SK-N-SH (cell line): Measurements from ENCODE around the gene SLC38A2. TPM values are rescaled to one million over a fixed set of nuclear protein-coding genes. Genes with fewer than 3 reads are reported as not detected.
A peak's percentile ranks its signal among the peaks of the same experiment; 100 is the strongest.

ENCODE experiments used
- CTCF ChIA-PET: fragments of 300-600, 350-600 bp; formaldehyde crosslinking; extraction: SDS; loops from one replicate; lab custom pipeline; 2021; lab: Yijun Ruan, JAX
- POLR2A ChIA-PET: fragments of 350-600 bp; sonication (Branson Sonifier 250); formaldehyde crosslinking; extraction: SDS; loops from one replicate; lab custom pipeline; 2020; ENCODE audit warnings: antibody characterized with exemption, inconsistent platforms; lab: Yijun Ruan, JAX
- DNase-seq: peaks from one replicate; pipeline ENCODE4 v3.0.0; 2012
- H2AFZ ChIP-seq: fragments of 200-600 bp; sonication (generic); 2 replicates; pipeline ENCODE4 v1.8.1; 2016; ENCODE audit warnings: antibody characterized with exemption, mild to moderate bottlenecking, low read depth
- H3F3A ChIP-seq: fragments of 200-600 bp; sonication (generic); replicated peaks from 2 replicates; pipeline ENCODE3; 2016; ENCODE audit warnings: antibody characterized with exemption, mild to moderate bottlenecking; ENCODE audit not compliant: insufficient read depth
- H3K27ac ChIP-seq, 2 experiments: fragments of 200-500 bp in 1 of 2; fragments of 200-600 bp in 1 of 2; sonication (Bioruptor generic) in 1 of 2; sonication (generic), shearing (Covaris generic) in 1 of 2; 2 replicates each; pipeline versions ENCODE4 v1.5.1 to v1.6.1; 2014 to 2016; ENCODE audit warnings: low read depth in 2 of 2, inconsistent platforms in 1 of 2, low read length in 1 of 2, mild to moderate bottlenecking in 1 of 2, mixed read lengths in 1 of 2
- H3K27me3 ChIP-seq: fragments of 200-600 bp; sonication (generic), shearing (Covaris generic); 2 replicates; pipeline ENCODE4 v1.6.1; 2016; ENCODE audit warnings: mixed run types; ENCODE audit not compliant: insufficient read depth
- H3K36me3 ChIP-seq, 2 experiments: fragments of 200-500 bp in 1 of 2; fragments of 200-600 bp in 1 of 2; sonication (Bioruptor generic) in 1 of 2; sonication (generic) in 1 of 2; replicated peaks in 1 of 2; 2 replicates each; pipeline versions ENCODE3 to v1.5.1; 2014 to 2016; ENCODE audit warnings: low read length in 1 of 2, mild to moderate bottlenecking in 1 of 2; ENCODE audit not compliant: insufficient read depth in 2 of 2, control insufficient read depth in 1 of 2
- H3K4me1 ChIP-seq, 2 experiments: fragments of 200-500 bp in 1 of 2; fragments of 200-600 bp in 1 of 2; sonication (Bioruptor generic) in 1 of 2; sonication (generic), shearing (Covaris generic) in 1 of 2; 2 replicates each; pipeline versions ENCODE4 v1.5.1 to v1.6.1; 2014 to 2016; ENCODE audit warnings: low read depth in 1 of 2, low read length in 1 of 2, mixed run types in 1 of 2; ENCODE audit not compliant: insufficient read depth in 2 of 2, control insufficient read depth in 1 of 2
- H3K4me2 ChIP-seq: fragments of 200-600 bp; sonication (generic), shearing (Covaris generic); 2 replicates; pipeline ENCODE4 v1.6.1; 2017; ENCODE audit warnings: mixed run types
- H3K4me3 ChIP-seq, 2 experiments: fragments of 200-500 bp in 1 of 2; fragments of 200-600 bp in 1 of 2; sonication (Bioruptor generic) in 1 of 2; sonication (generic), shearing (Covaris generic) in 1 of 2; 2 replicates each; pipeline versions ENCODE4 v1.5.1 to v1.8.1; 2014 to 2016; ENCODE audit warnings: low read depth in 2 of 2, inconsistent platforms in 1 of 2, low read length in 1 of 2, mild to moderate bottlenecking in 1 of 2, mixed read lengths in 1 of 2, moderate library complexity in 1 of 2
- H3K79me2 ChIP-seq: fragments of 200-600 bp; sonication (generic); 2 replicates; pipeline ENCODE4 v1.8.1; 2017; ENCODE audit warnings: mild to moderate bottlenecking; ENCODE audit not compliant: insufficient read depth
- H3K9ac ChIP-seq: fragments of 200-600 bp; sonication (generic); 2 replicates; pipeline ENCODE4 v1.6.1; 2017; ENCODE audit warnings: mixed run types
- H3K9me2 ChIP-seq: fragments of 200-600 bp; sonication (generic); 2 replicates; pipeline ENCODE4 v1.6.1; 2017; ENCODE audit warnings: mixed run types
- H3K9me3 ChIP-seq: fragments of 200-600 bp; sonication (generic); 2 replicates; pipeline ENCODE4 v1.6.1; 2017; ENCODE audit warnings: mixed run types, mild to moderate bottlenecking, moderate library complexity
- H4K20me1 ChIP-seq: fragments of 200-600 bp; sonication (generic); 2 replicates; pipeline ENCODE4 v1.6.1; 2017; ENCODE audit warnings: mild to moderate bottlenecking, mixed run types; ENCODE audit not compliant: insufficient read depth
- EP300 ChIP-seq, 2 experiments: IDR thresholded peaks; 2 replicates each; pipeline versions ENCODE4 v1.4.0 to v1.6.1; 2012; ENCODE audit warnings: borderline replicate concordance in 1 of 2, low read depth in 1 of 2, low read length in 1 of 2
- FOSL2 ChIP-seq: IDR thresholded peaks from 2 replicates; pipeline ENCODE4 v1.4.0; 2012; ENCODE audit warnings: low read depth, mild to moderate bottlenecking, moderate library complexity, borderline replicate concordance
- GABPA ChIP-seq: IDR thresholded peaks from 2 replicates; pipeline ENCODE4 v1.4.0; 2012; ENCODE audit warnings: low read depth, mild to moderate bottlenecking
- GATA2 ChIP-seq: sonication (generic); formaldehyde crosslinking; IDR thresholded peaks from 2 replicates; pipeline ENCODE4 v1.5.0; 2020; ENCODE audit warnings: mild to moderate bottlenecking, missing genetic modification reagents
- JUND ChIP-seq: IDR thresholded peaks from 2 replicates; pipeline ENCODE4 v1.4.0; 2012
- MEF2A ChIP-seq: IDR thresholded peaks from 2 replicates; pipeline ENCODE4 v1.4.0; 2012; ENCODE audit warnings: low read depth, borderline replicate concordance
- MXI1 ChIP-seq: IDR thresholded peaks from 2 replicates; pipeline ENCODE4 v1.6.1; 2012; ENCODE audit warnings: mild to moderate bottlenecking, low read depth, low read length, improper control_type of control experiment
- NRF1 ChIP-seq: IDR thresholded peaks from 2 replicates; pipeline ENCODE4 v1.6.1; 2012; ENCODE audit warnings: low read depth, mild to moderate bottlenecking, low read length
- PBX3 ChIP-seq: IDR thresholded peaks from 2 replicates; pipeline ENCODE4; 2012
- POLR2AphosphoS5 ChIP-seq: IDR thresholded peaks from 2 replicates; pipeline ENCODE4 v1.6.1; 2012; ENCODE audit warnings: low read depth, low read length
- RAD21 ChIP-seq: IDR thresholded peaks from 2 replicates; pipeline ENCODE4 v1.6.1; 2012; ENCODE audit warnings: mild to moderate bottlenecking, low read length
- RCOR1 ChIP-seq: fragments of 150-350 bp; IDR thresholded peaks from 2 replicates; pipeline ENCODE4 v1.6.1; 2017; ENCODE audit warnings: antibody characterized with exemption, low read length
- RFX5 ChIP-seq: IDR thresholded peaks from 2 replicates; pipeline ENCODE4 v1.6.1; 2012; ENCODE audit warnings: mild to moderate bottlenecking, improper control_type of control experiment, low read length
- SIN3A ChIP-seq: IDR thresholded peaks from 2 replicates; pipeline ENCODE4 v1.6.1; 2012; ENCODE audit warnings: low read depth, mild to moderate bottlenecking, low read length, moderate library complexity, borderline replicate concordance
- SMC3 ChIP-seq: IDR thresholded peaks from 2 replicates; pipeline ENCODE4 v1.6.1; 2012; ENCODE audit warnings: low read depth, low read length, improper control_type of control experiment
- TAF1 ChIP-seq: IDR thresholded peaks from 2 replicates; pipeline ENCODE4 v1.6.1; 2012; ENCODE audit warnings: low read depth, mild to moderate bottlenecking, low read length, moderate library complexity, borderline replicate concordance
- TCF12 ChIP-seq: IDR thresholded peaks from 2 replicates; pipeline ENCODE4 v1.4.0; 2012
- TEAD4 ChIP-seq: IDR thresholded peaks from 2 replicates; pipeline ENCODE4 v1.4.0; 2012; ENCODE audit warnings: mild to moderate bottlenecking, borderline replicate concordance; ENCODE audit not compliant: insufficient read depth
- WGBS: methylation state at CpG from one replicate; pipeline ENCODE4 v1.1.6; 2017; ENCODE audit warnings: low lambda C conversion rate; 5-methylcytosine and 5-hydroxymethylcytosine counted together
- polyA plus RNA-seq, 3 experiments: library from polyadenylated mRNA; depleted of rRNA; stranded (reverse); fragments of >200 nt; gene quantifications; 2 replicates each; pipeline ENCODE4 v1.2.3, GENCODE V29; 2012
- TF ChIP-seq, protein P1 (sequence below): IDR thresholded peaks from 2 replicates; pipeline ENCODE4 v1.4.0; 2012; ENCODE audit warnings: low read depth
- TF ChIP-seq, protein P2 (sequence below): fragments of 150-350 bp; IDR thresholded peaks from 2 replicates; pipeline ENCODE4 v1.6.1; 2017; ENCODE audit warnings: antibody characterized with exemption, low read length, low read depth, borderline replicate concordance
- TF ChIP-seq, protein P3 (sequence below): IDR thresholded peaks from 2 replicates; pipeline ENCODE4 v1.6.1; 2012; ENCODE audit warnings: mild to moderate bottlenecking, low read depth, low read length, moderate library complexity
- TF ChIP-seq, protein P4 (sequence below): fragments of 150-350 bp; IDR thresholded peaks from 2 replicates; pipeline ENCODE4 v1.6.1; 2016; ENCODE audit warnings: mild to moderate bottlenecking, low read depth, low read length

SLC38A2 gene
- 135 and 191 TPM in 2 replicates for polyA plus RNA-seq (2012; rRNA removed)
- 133 and 142 TPM in 2 replicates for polyA plus RNA-seq (2012; cell fraction: cytosol; rRNA removed)
- 395 and 464 TPM in 2 replicates for polyA plus RNA-seq (2012; cell fraction: nucleus; rRNA removed)

- 3% methylated on average over 25 of the region's 48 CpGs for WGBS
- Histone ChIP-seq H3K4me1 (peaks cover 14 to 22% of the 10 kb centered on the region in 2 experiments; a peak in 3 of 4 replicates), H3K4me2 (peak within 1 kb of the TSS; percentile 86), H3K9ac (peak within 1 kb of the TSS; percentile 100), H4K20me1 (peaks cover 47% of the 10 kb centered on the region), H3K9me3 (no peaks in the 10 kb centered on the region), H3K27ac (peak within 1 kb of the TSS; percentile 94 to 97), H3K79me2 (peaks cover 48% of the 10 kb centered on the region), H3K4me3 (peak within 1 kb of the TSS; percentile 70 to 82), H3F3A (peaks cover 48% of the 10 kb centered on the region), H2AFZ (peak within 1 kb of the TSS; percentile 71), H3K27me3 (no peaks in the 10 kb centered on the region), H3K36me3 (peaks cover 34% of the 10 kb centered on the region in 2 experiments), H3K9me2 (no peaks in the 10 kb centered on the region)
- peak; percentile 31; the same call in 1 of the 2 replicates for TF ChIP-seq PBX3
- peak; percentile 100 for TF ChIP-seq TAF1
- TF ChIP-seq FOSL2 = 0 out of 2 replicates have a peak, but pooled peaks have one; percentile 26
- no peak for TF ChIP-seq RFX5
- TF ChIP-seq, protein P1, sequence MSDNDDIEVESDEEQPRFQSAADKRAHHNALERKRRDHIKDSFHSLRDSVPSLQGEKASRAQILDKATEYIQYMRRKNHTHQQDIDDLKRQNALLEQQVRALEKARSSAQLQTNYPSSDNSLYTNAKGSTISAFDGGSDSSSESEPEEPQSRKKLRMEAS = peak; percentile 89
- TF ChIP-seq POLR2AphosphoS5 = peak; percentile 100
- TF ChIP-seq SMC3 = no peak; the same call in 1 of the 2 replicates
- peak in 1 of 2 experiments; percentile 37; a peak in 1 of 4 replicates for TF ChIP-seq EP300 (IDR thresholded peaks at IDR 0.05; ENCODE audit: borderline replicate concordance in 1 of 2, low read depth in 1 of 2, low read length in 1 of 2)
- no peak for TF ChIP-seq JUND
- peak; percentile 96 for TF ChIP-seq SIN3A
- no peak for TF ChIP-seq TCF12
- peak; percentile 85 for TF ChIP-seq MXI1
- no peak for TF ChIP-seq GABPA
- TF ChIP-seq RAD21 = no peak
- TF ChIP-seq, protein P2, sequence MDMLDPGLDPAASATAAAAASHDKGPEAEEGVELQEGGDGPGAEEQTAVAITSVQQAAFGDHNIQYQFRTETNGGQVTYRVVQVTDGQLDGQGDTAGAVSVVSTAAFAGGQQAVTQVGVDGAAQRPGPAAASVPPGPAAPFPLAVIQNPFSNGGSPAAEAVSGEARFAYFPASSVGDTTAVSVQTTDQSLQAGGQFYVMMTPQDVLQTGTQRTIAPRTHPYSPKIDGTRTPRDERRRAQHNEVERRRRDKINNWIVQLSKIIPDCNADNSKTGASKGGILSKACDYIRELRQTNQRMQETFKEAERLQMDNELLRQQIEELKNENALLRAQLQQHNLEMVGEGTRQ = no peak
- TF ChIP-seq MEF2A = peak; percentile 42; the same call in 1 of the 2 replicates
- no peak for TF ChIP-seq NRF1
- peak; percentile 38; the same call in 1 of the 2 replicates for TF ChIP-seq TEAD4
- TF ChIP-seq RCOR1 = peak; percentile 3; the same call in 1 of the 2 replicates
- TF ChIP-seq, protein P3, sequence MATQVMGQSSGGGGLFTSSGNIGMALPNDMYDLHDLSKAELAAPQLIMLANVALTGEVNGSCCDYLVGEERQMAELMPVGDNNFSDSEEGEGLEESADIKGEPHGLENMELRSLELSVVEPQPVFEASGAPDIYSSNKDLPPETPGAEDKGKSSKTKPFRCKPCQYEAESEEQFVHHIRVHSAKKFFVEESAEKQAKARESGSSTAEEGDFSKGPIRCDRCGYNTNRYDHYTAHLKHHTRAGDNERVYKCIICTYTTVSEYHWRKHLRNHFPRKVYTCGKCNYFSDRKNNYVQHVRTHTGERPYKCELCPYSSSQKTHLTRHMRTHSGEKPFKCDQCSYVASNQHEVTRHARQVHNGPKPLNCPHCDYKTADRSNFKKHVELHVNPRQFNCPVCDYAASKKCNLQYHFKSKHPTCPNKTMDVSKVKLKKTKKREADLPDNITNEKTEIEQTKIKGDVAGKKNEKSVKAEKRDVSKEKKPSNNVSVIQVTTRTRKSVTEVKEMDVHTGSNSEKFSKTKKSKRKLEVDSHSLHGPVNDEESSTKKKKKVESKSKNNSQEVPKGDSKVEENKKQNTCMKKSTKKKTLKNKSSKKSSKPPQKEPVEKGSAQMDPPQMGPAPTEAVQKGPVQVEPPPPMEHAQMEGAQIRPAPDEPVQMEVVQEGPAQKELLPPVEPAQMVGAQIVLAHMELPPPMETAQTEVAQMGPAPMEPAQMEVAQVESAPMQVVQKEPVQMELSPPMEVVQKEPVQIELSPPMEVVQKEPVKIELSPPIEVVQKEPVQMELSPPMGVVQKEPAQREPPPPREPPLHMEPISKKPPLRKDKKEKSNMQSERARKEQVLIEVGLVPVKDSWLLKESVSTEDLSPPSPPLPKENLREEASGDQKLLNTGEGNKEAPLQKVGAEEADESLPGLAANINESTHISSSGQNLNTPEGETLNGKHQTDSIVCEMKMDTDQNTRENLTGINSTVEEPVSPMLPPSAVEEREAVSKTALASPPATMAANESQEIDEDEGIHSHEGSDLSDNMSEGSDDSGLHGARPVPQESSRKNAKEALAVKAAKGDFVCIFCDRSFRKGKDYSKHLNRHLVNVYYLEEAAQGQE = peak; percentile 81; the same call in 1 of the 2 replicates
- TF ChIP-seq GATA2 (CRISPR knock-in tag) = no peak
- TF ChIP-seq, protein P4, sequence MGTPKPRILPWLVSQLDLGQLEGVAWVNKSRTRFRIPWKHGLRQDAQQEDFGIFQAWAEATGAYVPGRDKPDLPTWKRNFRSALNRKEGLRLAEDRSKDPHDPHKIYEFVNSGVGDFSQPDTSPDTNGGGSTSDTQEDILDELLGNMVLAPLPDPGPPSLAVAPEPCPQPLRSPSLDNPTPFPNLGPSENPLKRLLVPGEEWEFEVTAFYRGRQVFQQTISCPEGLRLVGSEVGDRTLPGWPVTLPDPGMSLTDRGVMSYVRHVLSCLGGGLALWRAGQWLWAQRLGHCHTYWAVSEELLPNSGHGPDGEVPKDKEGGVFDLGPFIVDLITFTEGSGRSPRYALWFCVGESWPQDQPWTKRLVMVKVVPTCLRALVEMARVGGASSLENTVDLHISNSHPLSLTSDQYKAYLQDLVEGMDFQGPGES = no peak
- ChIA-PET CTCF (no interaction called here), POLR2A (interaction anchor here (0.7 to 1.0 kb wide), 2 partner anchors 11 to 106 kb away, joined by 3 read pairs; no protein-coding TSS in a partner anchor)
- peak; percentile 98 for DNase-seq
Observed at GRCh38 chr12:46372544-46373300, at the start of gene SLC38A2. SLC38A2 (minus strand) TSS chr12:46372773; CDS start chr12:46371293, 1,480 bp downstream.
